C4-2B (cell line): Measurements from ENCODE around the gene UBE2F.

Source experiments
- H3K27ac ChIP-seq: fragments of 450-650 bp; 2 replicates; pipeline ENCODE4 v1.5.1; 2017
- ZFX ChIP-seq: fragments of 450-650 bp; IDR thresholded peaks from 2 replicates; pipeline ENCODE4 v1.6.1; 2017
- TF ChIP-seq, protein P1 (sequence below): fragments of 450-650 bp; conservative IDR thresholded peaks from 2 replicates; pipeline ENCODE4 v1.5.1; 2017; ENCODE audit warnings: mild to moderate bottlenecking

Gene UBE2F

GRCh38 chr2:237935740-237936452, 30.9 kb upstream of the UBE2F start:
- TF ChIP-seq, protein P1, sequence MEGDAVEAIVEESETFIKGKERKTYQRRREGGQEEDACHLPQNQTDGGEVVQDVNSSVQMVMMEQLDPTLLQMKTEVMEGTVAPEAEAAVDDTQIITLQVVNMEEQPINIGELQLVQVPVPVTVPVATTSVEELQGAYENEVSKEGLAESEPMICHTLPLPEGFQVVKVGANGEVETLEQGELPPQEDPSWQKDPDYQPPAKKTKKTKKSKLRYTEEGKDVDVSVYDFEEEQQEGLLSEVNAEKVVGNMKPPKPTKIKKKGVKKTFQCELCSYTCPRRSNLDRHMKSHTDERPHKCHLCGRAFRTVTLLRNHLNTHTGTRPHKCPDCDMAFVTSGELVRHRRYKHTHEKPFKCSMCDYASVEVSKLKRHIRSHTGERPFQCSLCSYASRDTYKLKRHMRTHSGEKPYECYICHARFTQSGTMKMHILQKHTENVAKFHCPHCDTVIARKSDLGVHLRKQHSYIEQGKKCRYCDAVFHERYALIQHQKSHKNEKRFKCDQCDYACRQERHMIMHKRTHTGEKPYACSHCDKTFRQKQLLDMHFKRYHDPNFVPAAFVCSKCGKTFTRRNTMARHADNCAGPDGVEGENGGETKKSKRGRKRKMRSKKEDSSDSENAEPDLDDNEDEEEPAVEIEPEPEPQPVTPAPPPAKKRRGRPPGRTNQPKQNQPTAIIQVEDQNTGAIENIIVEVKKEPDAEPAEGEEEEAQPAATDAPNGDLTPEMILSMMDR, result no peak
- TF ChIP-seq ZFX, result no peak
- H3K27ac ChIP-seq, result no peak overlapping the region

DNA sequence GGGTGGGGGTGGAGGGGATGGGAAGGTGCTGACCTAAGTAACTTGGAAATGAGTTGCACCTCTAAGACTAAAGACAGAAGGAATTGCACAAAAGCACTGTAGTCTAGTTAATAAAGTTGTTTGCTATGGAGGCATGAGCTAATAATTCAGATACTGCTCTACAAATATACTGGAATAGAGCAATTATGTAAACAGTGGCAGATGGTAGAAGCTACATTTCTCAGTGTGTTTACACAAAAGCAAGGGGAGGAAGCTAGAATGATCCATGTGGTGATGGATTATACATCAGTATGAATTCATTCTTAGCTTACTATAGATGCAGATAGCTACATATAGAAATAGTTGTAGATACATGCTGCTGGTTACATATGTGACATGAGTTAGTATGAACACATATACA, 27.6 kb upstream of the UBE2F start:
- TF ChIP-seq ZFX, result no peak
- TF ChIP-seq, protein P1, result no peak
- H3K27ac ChIP-seq, result no peak overlapping the region

DNA sequence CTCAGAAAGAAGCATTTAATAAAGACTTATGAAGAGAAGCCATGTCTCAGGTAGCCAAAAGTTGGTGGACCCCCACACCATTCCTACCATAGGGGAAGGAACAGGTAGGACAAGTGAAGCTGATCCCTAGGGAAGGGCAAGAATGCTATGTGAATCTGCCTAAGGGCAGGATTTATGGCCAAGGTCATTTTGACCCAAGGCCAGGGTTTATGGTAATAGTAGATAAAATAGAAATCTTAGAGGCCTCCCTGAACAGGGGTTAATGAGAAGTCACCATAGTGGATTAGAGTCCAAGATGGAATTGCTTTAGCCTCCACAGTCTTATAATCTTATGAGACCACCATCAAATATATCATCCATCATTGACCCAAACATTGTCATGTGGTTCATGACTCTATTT, 26.0 kb upstream of the UBE2F start:
- no peak for TF ChIP-seq ZFX
- TF ChIP-seq, protein P1, result no peak
- no peak overlapping the region for H3K27ac ChIP-seq

- TF ChIP-seq ZFX, result no peak
- TF ChIP-seq, protein P1, result no peak
- H3K27ac ChIP-seq, result no peak overlapping the region
These were observed 25.6 kb upstream of the UBE2F start for GRCh38 chr2:237941239-237941638.

- H3K27ac ChIP-seq, result no peak overlapping the region
- no peak for TF ChIP-seq ZFX
- TF ChIP-seq, protein P1, result no peak
These were observed 24.3 kb upstream of the UBE2F start for GRCh38 chr2:237942513-237942899.

DNA sequence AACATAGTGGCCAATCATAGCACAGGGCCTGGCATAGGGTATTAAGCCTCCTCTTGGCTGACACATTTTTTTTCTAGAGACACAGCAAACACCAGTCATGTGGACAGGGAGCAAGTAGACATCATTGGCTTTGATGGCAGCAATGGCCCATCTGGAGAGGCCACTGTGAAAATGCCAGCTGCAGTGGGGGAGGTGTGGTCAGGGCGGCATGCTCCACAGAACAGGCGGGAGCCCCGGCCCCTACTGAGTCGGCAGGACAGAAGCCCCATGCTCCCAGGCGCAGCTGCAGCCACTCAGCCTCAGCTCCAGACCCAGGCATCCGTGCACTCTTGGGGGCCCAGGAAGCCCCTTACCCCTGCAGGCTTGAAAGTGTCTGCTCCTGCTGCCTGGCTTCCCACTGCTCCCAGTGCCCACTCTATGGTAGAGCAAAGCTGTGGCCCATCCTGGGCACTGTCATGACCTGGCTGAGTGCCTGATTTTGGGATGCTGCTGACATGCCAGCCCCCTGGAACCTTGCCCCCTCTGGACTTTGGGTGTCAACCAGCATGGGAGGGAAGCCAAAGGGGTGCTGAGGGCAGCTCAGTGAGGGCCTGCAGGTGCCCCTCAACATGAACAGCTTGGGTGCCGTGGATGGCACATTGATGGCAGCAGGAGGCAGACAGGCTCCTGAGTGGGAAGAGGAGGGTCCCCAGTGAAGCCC, 23.3 kb upstream of the UBE2F start:
- TF ChIP-seq, protein P1, result no peak
- no peak for TF ChIP-seq ZFX
- H3K27ac ChIP-seq, result no peak overlapping the region

DNA sequence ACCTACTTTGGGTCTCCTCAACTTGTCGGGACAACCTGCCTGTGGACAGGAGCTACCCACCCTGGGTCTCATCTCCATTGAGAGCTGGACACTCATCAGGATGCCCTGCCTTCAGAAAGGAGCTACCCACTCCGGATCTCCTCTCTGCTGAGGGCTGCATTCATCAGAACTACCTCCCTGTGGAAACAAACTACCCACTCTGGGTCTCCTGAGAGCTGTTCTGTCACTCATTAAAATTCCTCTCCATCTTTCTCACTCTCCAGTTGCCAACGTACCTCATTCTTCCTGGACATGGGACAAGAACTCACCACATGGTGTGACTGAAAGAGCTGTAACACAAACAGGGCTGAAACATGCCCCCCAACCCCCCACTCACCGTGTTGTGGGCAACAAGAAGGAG, 22.5 kb upstream of the UBE2F start:
- H3K27ac ChIP-seq, result no peak overlapping the region
- TF ChIP-seq, protein P1, result no peak
- no peak for TF ChIP-seq ZFX
